HepG2 (cell line): Measurements from ENCODE around the gene RNF150.

Source experiments
- CREB1 ChIP-seq, 2 experiments: fragments of 450-650 bp in 1 of 2; IDR thresholded peaks; 2 replicates each; pipeline ENCODE4 v1.6.1; 2016 to 2017; ENCODE audit warnings: control low read depth in 1 of 2, mild to moderate bottlenecking in 1 of 2, missing compliant biosample characterization in 1 of 2, missing genetic modification characterization in 1 of 2
- CTCF ChIP-seq: sonication (generic); formaldehyde crosslinking; IDR thresholded peaks from 2 replicates; pipeline ENCODE4 v1.5.0; 2020; ENCODE audit warnings: mild to moderate bottlenecking, missing genetic modification reagents, moderate library complexity
- GLI4 ChIP-seq: sonication (generic); formaldehyde crosslinking; IDR thresholded peaks from 2 replicates; pipeline ENCODE4 v1.5.1; 2020; ENCODE audit warnings: missing genetic modification reagents, mild to moderate bottlenecking, moderate library complexity, borderline replicate concordance
- POLR2A ChIP-seq, 2 experiments: IDR thresholded peaks; 2 replicates each; pipeline ENCODE4 v1.6.1; 2011; ENCODE audit warnings: low read depth in 2 of 2, low read length in 2 of 2, mild to moderate bottlenecking in 1 of 2, moderate library complexity in 1 of 2; ENCODE audit not compliant: insufficient read depth in 1 of 2
- USF2 ChIP-seq, 2 experiments: sonication (generic) in 1 of 2; formaldehyde crosslinking in 1 of 2; IDR thresholded peaks; 2 replicates each; pipeline versions ENCODE4 v1.5.1 to v1.6.1; 2011 to 2020; ENCODE audit warnings: borderline replicate concordance in 1 of 2, low read depth in 1 of 2, low read length in 1 of 2, mild to moderate bottlenecking in 1 of 2, missing genetic modification reagents in 1 of 2, moderate library complexity in 1 of 2

GRCh38 chr4:141062651-141063050 lies 70.6 kb downstream of the RNF150 start:
- TF ChIP-seq CTCF (CRISPR knock-in tag) = no peak
- no peak for TF ChIP-seq USF2 (IDR thresholded peaks at IDR 0.05; ENCODE audit: low read depth, low read length)
- no peak for TF ChIP-seq USF2 (CRISPR knock-in tag; IDR thresholded peaks at IDR 0.05; ENCODE audit: borderline replicate concordance)
- no peak for TF ChIP-seq POLR2A (IDR thresholded peaks at IDR 0.05; ENCODE audit: insufficient read depth in 1 of 2, low read depth in 2 of 2, low read length in 2 of 2)
- no peak for TF ChIP-seq CREB1 (IDR thresholded peaks at IDR 0.05)
- no peak for TF ChIP-seq CREB1 (CRISPR knock-in tag; IDR thresholded peaks at IDR 0.05)
- no peak for TF ChIP-seq GLI4 (CRISPR knock-in tag)
